Activated CD8-positive, alpha-beta memory T cell treated with anti-CD3 and anti-CD28 coated beads, Interleukin-2, amount 10 ng/mL, durations not matched to agents 7 days and 5 days (primary cell): ENCODE measurements around the gene RPP25L. TPM values are rescaled to one million over a fixed set of nuclear protein-coding genes. Genes with fewer than 3 reads are reported as not detected.

Experiments
- ATAC-seq: fragments of 150-1000 bp; cut with Tn5 transposase; one replicate; pipeline ENCODE4 v1.10.0; 2021; ENCODE audit warnings: moderate library complexity
- CTCF ChIA-PET: fragments of 350-600 bp; sonication (Branson Sonifier 250); formaldehyde crosslinking; loops from one replicate; lab custom pipeline; 2021; ENCODE audit warnings: antibody characterized with exemption; lab: Charles Lee
- DNase-seq: peaks from one replicate; pipeline ENCODE4 v3.0.0-alpha.2; 2020
- H3K27ac Mint-ChIP-seq: one replicate; pipeline ENCODE4 v1.8.0; 2021; ENCODE audit warnings: mild to moderate bottlenecking, mixed read lengths
- H3K27me3 Mint-ChIP-seq: one replicate; pipeline ENCODE4 v1.8.0; 2021; ENCODE audit warnings: mixed read lengths
- H3K36me3 Mint-ChIP-seq: one replicate; pipeline ENCODE4 v1.8.0; 2021; ENCODE audit warnings: mild to moderate bottlenecking, mixed read lengths
- H3K4me1 Mint-ChIP-seq: one replicate; pipeline ENCODE4 v1.8.0; 2021; ENCODE audit warnings: mixed read lengths
- H3K4me3 Mint-ChIP-seq: one replicate; pipeline ENCODE4 v1.8.0; 2021; ENCODE audit warnings: mild to moderate bottlenecking, moderate library complexity, mixed read lengths
- H3K9me3 Mint-ChIP-seq: one replicate; pipeline ENCODE4 v1.8.0; 2022; ENCODE audit warnings: low read depth, mixed read lengths
- total RNA-seq, 2 experiments: library from RNA; stranded (reverse); gene quantifications; one replicate each; pipeline ENCODE4 v1.2.3, GENCODE V29; 2021

The RPP25L gene
- total RNA-seq, 2 experiments from 2014 or later: 27.2 to 27.8 TPM

DNA sequence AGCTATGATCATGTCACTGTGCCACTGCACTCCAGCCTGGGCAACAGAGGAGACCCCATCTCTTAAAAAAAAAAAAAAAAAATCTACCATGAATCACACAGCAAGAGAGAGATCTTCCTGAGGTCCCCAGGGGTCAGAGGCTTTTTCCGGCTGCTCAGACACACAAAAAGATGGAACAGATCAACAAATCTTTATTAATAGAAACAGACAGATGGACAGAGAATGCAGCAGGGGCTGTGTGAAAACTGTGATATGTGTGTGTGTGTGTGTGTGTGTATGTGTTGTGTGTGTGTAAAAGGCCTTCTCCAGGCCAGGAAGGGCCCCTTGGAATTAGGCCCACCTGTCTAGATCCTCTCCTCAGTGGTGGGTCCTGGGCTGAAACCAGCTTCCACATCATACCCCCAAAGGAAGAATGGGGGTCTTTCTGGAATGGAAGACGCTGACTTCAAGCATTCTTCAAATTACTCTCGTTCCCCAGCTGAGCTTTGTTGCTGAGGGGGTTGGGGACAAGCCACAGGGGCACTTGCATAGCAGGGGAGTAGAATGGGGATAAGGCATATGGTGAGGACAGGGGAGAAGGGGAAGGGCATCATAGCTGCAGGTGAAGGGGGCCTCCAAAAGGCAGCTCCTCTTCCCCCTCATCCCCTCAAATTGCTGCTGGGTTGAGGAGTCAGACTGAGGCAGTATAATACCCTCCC, 22.8 kb upstream of the RPP25L start:
- Mint-ChIP-seq H3K4me3 (no peak overlapping the region), H3K4me1 (peaks cover 34% of the 10 kb centered on the region), H3K9me3 (no peaks in the 10 kb centered on the region), H3K27ac (no peak overlapping the region), H3K36me3 (peaks cover 12% of the 10 kb centered on the region), H3K27me3 (peaks cover 12% of the 10 kb centered on the region)
- no peak for ATAC-seq
- CTCF ChIA-PET: interaction anchor here (1.0 to 12.5 kb wide), 15 partner anchors 11 to 231 kb away, joined by 3 to 293 read pairs (median 7); partner anchors contain the start of genes CCL27, DCTN3, GALT and RPP25L
- DNase-seq: no peak

DNA sequence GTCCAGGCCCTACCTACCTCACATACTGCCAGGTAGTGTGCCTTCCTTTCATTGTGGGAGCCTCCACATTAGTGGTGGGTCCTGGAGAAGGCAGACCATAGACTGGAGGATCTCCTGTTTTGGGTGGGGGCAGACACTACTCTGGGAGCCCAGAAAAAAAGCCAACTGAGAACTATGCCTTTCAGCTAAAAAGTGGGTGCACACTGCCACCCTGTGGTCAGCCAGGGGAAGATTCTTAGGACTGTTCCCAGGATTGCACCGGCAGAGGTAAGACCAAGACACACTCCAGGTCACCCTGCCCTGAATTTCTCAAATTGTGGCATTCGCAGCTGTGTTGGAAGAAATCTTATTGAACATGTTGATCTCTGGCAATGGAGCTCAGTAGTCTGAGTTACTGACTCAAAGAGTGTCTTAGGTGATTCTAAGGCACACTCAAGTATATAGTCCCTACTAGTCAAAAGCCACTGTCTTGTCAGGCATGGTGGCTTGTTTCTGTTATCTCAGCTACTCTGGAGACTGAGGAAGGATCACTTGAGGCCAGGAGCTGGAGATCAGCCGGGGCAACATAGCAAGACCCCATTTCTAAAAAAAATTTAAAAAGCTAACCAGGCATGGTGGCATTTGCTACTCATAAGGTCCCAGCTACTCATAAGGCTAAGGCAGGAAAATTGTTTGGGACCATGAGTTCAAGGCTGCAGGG, 22.1 kb upstream of the RPP25L start:
- H3K4me3 Mint-ChIP-seq: no peak overlapping the region
- CTCF ChIA-PET: interaction anchor here (1.0 to 12.5 kb wide), 15 partner anchors 12 to 230 kb away, joined by 3 to 293 read pairs (median 7); partner anchors contain the start of genes CCL27, DCTN3, GALT and RPP25L
- peaks cover 39% of the 10 kb centered on the region for H3K4me1 Mint-ChIP-seq
- peaks cover 12% of the 10 kb centered on the region for H3K36me3 Mint-ChIP-seq
- ATAC-seq (peak; percentile 18), DNase-seq (peak; percentile 81)
- no peak overlapping the region for H3K27ac Mint-ChIP-seq
- no peaks in the 10 kb centered on the region for H3K9me3 Mint-ChIP-seq
- peaks cover 19% of the 10 kb centered on the region for H3K27me3 Mint-ChIP-seq

DNA sequence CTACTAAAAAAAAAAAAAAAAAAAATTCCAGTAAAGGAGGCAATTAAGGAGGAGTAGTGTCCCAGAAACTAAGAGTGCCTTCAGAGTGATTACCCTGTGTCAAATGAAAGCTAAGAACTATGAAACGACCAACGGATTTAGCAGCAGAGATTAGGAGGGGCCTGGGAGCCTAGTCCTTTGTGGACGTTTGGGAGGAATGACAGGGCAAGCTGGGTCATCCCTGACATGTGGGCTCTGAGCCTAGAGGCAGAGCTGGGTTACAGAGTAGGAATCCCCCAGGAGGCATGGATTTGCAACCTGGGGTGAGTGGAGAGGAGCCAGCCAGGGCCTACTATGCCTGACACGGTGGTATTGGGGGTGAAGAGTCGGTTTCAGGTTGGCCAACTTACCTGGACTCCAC, 21.3 kb upstream of the RPP25L start:
- CTCF ChIA-PET: interaction anchor here (0.7 to 12.5 kb wide), 11 partner anchors 12 to 229 kb away, joined by 3 to 293 read pairs (median 7); partner anchors contain the start of genes CCL27, DCTN3, GALT and RPP25L
- no peaks in the 10 kb centered on the region for H3K9me3 Mint-ChIP-seq
- H3K4me3 Mint-ChIP-seq: no peak overlapping the region
- ATAC-seq (no peak), DNase-seq (no peak)
- peaks cover 37% of the 10 kb centered on the region for H3K4me1 Mint-ChIP-seq
- H3K36me3 Mint-ChIP-seq: peaks cover 15% of the 10 kb centered on the region
- H3K27me3 Mint-ChIP-seq: peaks cover 25% of the 10 kb centered on the region
- H3K27ac Mint-ChIP-seq: no peak overlapping the region

DNA sequence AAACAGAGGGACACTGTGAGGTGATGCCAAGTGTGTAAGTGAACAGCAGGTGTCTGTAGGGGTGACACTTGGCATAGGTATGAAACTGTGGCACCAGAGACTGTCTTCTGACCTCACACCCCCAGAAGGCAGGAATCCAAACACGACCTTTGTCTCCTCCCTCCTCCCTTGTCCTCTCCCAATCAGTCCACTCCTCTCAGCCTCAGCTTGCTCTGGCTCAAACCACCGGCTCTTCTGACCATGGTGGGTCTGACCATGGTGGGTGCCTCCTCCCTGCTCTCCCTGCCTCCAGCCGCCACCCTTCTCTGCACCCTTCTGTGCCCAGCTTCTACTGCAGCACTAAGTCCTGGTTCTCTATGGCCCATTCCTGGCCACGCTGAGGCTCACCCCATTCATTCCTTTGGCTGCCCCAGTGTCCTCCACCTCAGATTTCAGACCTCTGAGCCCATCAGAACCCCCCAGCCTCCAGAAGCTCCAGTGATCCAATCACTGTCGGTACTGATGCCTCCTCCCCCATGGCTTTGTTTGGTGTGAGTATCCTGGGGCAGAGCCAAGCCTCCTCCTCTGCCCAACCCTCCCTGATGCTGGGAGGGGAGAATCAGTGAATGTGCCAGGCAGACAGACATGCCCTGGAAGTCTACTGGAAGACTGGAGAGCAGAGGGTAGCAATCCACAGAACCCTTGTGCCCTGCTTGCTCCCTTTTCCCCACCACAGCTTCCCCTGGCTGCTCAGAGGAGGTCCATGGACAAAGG, 18.7 kb upstream of the RPP25L start:
- peaks cover 22% of the 10 kb centered on the region for H3K4me1 Mint-ChIP-seq
- H3K36me3 Mint-ChIP-seq: peaks cover 12% of the 10 kb centered on the region
- H3K4me3 Mint-ChIP-seq: no peak overlapping the region
- peaks cover 50% of the 10 kb centered on the region for H3K27me3 Mint-ChIP-seq
- H3K9me3 Mint-ChIP-seq: no peaks in the 10 kb centered on the region
- no peak for ATAC-seq
- no peak for DNase-seq
- H3K27ac Mint-ChIP-seq: no peak overlapping the region
- CTCF ChIA-PET: interaction anchor here (2.0 to 12.5 kb wide), 2 partner anchors 12 to 39 kb away, joined by 6 to 293 read pairs; partner anchors contain the start of genes DCTN3 and RPP25L

DNA sequence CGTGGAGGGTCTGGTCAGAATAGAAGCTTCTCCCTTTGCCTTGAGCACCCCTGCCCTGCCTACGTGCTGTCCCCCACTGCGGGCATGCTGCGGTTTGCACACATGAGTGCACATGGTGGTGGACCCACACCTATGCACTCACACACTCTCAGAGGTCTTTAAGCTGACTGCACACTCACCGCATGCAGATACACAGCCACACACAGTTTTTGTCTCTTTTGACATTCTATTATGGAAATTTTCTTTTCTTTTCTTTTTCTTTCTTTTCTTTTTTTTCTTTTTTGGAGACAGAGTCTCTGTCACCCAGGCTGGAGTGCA, 17.6 kb upstream of the RPP25L start:
- ATAC-seq (no peak), DNase-seq (no peak)
- CTCF ChIA-PET: interaction anchor here (0.8 to 12.5 kb wide), 3 partner anchors 11 to 252 kb away, joined by 3 to 293 read pairs (median 3); partner anchors contain the start of genes DCTN3 and RPP25L
- peaks cover 57% of the 10 kb centered on the region for H3K27me3 Mint-ChIP-seq
- no peaks in the 10 kb centered on the region for H3K9me3 Mint-ChIP-seq
- peaks cover 15% of the 10 kb centered on the region for H3K4me1 Mint-ChIP-seq
- no peak overlapping the region for H3K27ac Mint-ChIP-seq
- peak overlapping the region; percentile 55 for H3K4me3 Mint-ChIP-seq
- H3K36me3 Mint-ChIP-seq: peaks cover 6% of the 10 kb centered on the region

DNA sequence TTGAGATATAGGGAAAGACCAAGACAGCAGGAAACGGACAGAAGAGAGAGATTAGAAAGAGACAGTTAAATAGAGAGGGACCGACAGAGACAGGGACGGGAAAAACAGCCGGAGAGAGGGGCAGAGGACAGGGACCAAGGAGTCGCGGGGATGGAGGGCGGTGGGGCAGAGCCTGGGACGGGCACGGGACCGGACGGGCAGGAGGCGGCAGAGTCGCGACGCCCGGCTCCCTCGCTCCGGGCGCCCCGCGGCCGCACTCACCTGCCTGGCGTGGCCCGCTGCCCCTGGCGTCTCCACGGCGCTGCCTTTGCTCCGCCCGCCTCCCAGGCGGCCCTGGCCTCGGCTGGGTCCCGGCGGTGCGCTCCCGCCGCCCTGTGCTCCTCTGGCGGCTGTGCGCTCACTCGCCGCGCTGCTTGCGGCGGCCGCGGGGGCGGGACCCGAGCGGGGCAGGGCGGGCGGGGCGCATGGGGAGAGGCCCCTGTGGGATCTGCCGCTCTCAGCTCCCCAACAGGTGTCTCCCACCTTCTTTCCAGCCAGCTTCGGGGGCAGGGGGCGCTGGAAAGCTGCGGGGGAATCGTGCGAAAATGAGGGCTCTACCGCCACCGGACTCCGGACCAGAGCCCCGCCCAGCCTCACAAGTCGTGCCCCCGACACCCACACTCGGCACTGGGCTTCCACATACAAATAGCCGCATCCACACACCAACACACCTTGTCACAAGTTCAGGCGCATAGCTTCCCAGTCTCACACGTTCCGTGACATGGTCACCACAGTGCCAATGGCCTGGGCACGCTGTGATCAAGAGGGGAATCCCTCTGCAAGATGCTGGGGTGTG, 17.0 kb upstream of the RPP25L start, which contains the start of gene ARID3C:
TSS of gene ARID3C (minus strand) at position 411 of the 835 bp plus-strand sequence. CDS start 1,052 bp downstream, outside the sequence.
- Mint-ChIP-seq H3K27ac (no peak within 1 kb of the TSS), H3K9me3 (no peaks in the 10 kb centered on the region), H3K4me1 (peaks cover 12% of the 10 kb centered on the region), H3K27me3 (peaks cover 62% of the 10 kb centered on the region), H3K4me3 (peak within 1 kb of the TSS; percentile 63), H3K36me3 (peaks cover 6% of the 10 kb centered on the region)
- DNase-seq: no peak
- CTCF ChIA-PET: interaction anchor here (0.8 to 12.5 kb wide), 5 partner anchors 10 to 251 kb away, joined by 3 to 293 read pairs (median 4); partner anchors contain the start of genes DCTN3 and RPP25L
- ATAC-seq: peak; percentile 72

DNA sequence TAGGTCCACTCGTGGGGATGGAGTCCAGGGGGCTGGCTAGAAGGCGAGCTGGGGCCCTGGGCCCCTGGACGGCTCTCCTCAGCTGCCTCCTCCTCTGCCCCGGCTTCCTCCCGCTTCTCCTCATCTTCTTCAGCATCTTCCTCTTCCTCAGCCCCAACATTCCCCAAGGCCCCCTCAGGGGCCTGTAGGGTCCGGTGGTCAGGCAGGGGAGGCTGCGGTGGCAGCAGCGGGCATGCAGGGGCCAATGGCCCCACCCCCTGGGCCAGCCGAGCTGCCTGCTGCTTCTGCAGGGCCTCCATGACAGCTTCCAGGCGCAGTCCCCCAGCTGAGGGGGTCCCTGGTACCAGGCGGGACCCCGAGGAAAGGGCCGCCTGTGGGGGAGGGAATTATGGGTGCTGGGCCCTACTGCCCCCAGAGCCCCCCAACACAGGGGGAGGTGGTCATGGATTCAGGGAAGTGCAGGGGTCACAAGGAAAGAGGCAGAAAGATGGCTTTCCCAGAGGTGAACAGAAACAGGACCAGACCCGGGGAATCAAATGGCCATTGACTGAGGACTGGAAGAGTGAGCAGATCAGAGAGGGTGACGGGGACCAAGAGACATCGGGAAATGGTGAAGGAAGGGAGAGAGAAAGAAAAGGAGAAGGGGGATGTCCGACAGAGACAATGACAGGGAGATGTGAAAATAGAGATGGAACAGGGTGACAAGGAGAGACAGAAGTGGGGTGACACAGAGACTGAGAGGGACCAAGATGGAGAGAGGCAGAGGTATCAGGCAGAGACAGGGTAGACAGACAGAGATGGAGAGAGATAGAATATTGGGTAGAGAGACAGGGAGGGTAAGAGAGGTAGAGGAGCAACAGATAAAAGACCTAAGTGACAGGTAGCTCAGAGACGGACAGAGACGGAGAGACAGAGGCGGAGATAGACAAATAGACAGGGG, 16.1 kb upstream of the RPP25L start:
- H3K9me3 Mint-ChIP-seq: no peaks in the 10 kb centered on the region
- CTCF ChIA-PET: interaction anchor here (0.9 to 1.6 kb wide), 2 partner anchors 11 to 25 kb away, joined by 4 to 5 read pairs; no protein-coding TSS in a partner anchor
- no peak for DNase-seq
- peaks cover 6% of the 10 kb centered on the region for H3K36me3 Mint-ChIP-seq
- peaks cover 68% of the 10 kb centered on the region for H3K27me3 Mint-ChIP-seq
- peak; percentile 7 for ATAC-seq
- no peak overlapping the region for H3K27ac Mint-ChIP-seq
- peaks cover 13% of the 10 kb centered on the region for H3K4me1 Mint-ChIP-seq
- peak overlapping the region; percentile 63 for H3K4me3 Mint-ChIP-seq

DNA sequence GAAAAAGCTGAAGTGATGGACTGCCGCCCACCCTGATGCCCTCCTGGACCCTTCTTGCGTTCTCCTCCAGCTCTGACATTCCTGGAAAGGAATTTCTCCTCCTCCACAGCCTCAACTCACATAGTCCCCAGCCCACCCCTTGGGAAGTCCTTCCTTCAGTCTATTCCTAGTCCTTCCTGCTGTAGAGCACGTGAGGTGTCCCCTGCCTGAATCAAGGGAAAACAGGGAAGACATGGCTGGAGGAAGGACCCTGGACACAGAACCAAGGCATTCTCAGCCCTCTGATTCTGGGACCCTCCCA, 13.2 kb upstream of the RPP25L start:
- CTCF ChIA-PET: interaction anchor here (0.9 to 16.1 kb wide), 3 partner anchors 10 to 13 kb away, joined by 3 to 293 read pairs (median 5); partner anchors contain the start of genes ARID3C, RPP25L and SIGMAR1
- Mint-ChIP-seq H3K4me3 (no peak overlapping the region), H3K27ac (no peak overlapping the region), H3K4me1 (peaks cover 19% of the 10 kb centered on the region), H3K27me3 (peaks cover 72% of the 10 kb centered on the region), H3K36me3 (peaks cover 3% of the 10 kb centered on the region), H3K9me3 (no peaks in the 10 kb centered on the region)
- ATAC-seq (no peak), DNase-seq (no peak)

DNA sequence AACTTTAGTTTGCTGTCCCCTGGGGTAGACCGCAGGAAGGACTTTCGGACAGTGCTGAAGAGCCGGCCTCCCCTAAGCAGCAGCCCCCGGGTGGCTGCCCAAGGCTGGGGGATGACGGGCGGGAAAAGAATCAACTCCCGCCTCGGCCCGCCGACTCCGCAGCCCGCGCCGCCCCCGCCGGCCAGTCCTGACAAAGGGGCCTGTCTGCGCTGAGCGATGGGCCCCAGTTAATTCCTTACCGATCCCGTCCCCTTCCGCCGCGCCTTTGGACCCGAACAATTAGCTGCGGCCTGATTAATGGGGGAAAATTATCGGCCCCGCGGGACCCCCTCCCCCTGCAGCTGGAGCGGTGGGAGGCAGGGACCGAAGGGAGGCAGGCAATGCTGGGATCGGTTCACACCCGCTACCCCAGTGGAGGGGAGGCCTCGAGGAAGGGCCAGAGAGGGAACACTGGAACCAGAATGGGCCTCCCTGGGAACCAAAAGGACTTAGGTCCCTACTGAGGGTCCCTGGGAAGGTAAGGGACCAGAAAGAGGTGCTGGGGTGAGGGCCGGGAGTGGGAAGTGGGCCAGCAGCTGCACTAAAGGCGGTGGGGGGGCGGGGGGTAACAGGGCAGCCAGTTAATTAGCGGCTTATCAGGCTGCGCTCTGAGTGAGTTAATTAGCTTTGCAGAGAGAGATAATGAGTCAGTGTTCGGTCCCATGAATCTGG, 12.7 kb upstream of the RPP25L start:
- peaks cover 21% of the 10 kb centered on the region for H3K4me1 Mint-ChIP-seq
- H3K4me3 Mint-ChIP-seq: no peak overlapping the region
- CTCF ChIA-PET: interaction anchor here (0.9 to 16.1 kb wide), 3 partner anchors 10 to 12 kb away, joined by 3 to 293 read pairs (median 5); partner anchors contain the start of genes ARID3C, RPP25L and SIGMAR1
- H3K36me3 Mint-ChIP-seq: peaks cover 3% of the 10 kb centered on the region
- DNase-seq: no peak
- no peak overlapping the region for H3K27ac Mint-ChIP-seq
- peaks cover 67% of the 10 kb centered on the region for H3K27me3 Mint-ChIP-seq
- no peaks in the 10 kb centered on the region for H3K9me3 Mint-ChIP-seq
- no peak for ATAC-seq

DNA sequence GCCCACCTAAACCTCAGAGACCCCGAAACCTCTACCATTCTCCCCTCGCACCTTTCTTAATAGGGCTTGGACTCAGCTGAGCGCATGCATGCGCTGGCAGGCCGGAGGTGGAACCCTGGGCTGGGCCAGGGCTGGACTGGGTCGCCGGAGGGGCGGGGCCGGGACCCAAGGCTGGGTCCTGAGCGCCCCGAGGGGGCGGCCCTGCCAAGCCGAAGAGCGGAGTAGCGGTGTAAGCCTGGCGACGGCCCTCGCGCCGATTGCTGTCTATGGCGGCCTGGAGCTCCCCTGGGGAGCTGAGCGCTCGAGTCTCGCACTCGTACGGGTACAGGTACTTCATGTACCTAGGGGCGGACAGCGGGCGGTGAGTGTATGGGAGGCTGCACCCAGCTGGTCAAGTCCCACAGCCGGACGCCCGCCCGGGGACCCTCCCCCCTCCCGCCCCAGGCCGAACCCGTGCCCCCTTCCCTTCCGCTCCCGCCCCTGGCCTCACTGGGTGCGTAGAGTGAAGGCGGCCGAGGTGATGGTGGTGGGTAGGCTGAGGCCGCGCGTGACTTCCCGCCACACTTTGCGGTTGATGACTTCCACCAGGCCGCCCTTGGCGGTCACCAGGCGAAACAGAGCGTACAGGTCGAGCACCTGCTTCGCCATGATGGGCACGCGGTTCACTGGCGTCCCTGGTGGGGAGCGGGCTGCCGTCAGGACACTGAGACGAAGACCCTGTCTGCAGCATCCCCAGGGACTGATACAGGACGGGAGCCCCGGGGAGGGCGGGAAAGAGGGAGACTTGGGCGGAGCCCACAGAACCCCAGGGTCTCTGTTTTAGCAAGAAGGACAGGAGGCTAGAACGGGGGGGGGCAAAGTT, 11.7 kb upstream of the RPP25L start:
- Mint-ChIP-seq H3K27me3 (peaks cover 60% of the 10 kb centered on the region), H3K4me3 (no peak overlapping the region), H3K4me1 (peaks cover 27% of the 10 kb centered on the region), H3K36me3 (peaks cover 3% of the 10 kb centered on the region), H3K9me3 (no peaks in the 10 kb centered on the region), H3K27ac (no peak overlapping the region)
- DNase-seq (no peak), ATAC-seq (no peak)
- CTCF ChIA-PET: interaction anchor here (0.6 to 16.1 kb wide), 4 partner anchors 10 to 244 kb away, joined by 3 to 293 read pairs (median 4); partner anchors contain the start of genes ARID3C and SIGMAR1
